ENCODE measurements around the gene ZNF669.

The ZNF669 gene

DNA sequence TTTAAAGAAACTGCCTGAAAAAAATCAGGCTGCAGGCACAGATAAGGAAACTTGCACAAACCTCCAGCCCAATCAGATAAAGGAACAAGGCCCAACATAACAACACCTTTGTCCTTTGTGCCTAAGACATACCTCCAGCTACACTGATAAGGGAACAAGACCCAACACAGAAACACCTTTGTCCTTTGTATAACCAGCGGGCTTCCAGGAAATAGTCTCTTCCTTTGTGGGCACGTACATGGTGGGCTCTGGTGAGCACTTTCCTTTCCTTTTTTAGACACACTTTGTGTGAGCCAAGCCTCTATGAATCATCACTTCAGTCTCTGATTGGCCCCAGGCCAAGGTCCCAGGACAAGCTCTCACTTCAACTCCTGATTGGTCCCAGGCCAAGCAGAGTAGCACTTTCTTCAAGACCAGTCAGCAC lies 49.2 kb downstream of the ZNF669 start:
- DNase-seq: no peak

Measured in NCI-H2107 (cell line).